HG03354 (cell line): ENCODE results near the gene PRKCA.
"Not testable (repeated sequence)": the region's sequence is repeated elsewhere in the genome, so short reads cannot be mapped to it uniquely, and the experiment has no call there.

Experiments
- ATAC-seq: cut with Tn5 transposase; IDR thresholded peaks from one replicate; pipeline ENCODE4 v1.9.1; 2021; ENCODE audit warnings: mild to moderate bottlenecking; ENCODE audit not compliant: unreplicated experiment, poor library complexity, severe bottlenecking

Gene PRKCA

GRCh38 chr17:66373079-66373478, 70.7 kb downstream of the PRKCA start:
- no peak for ATAC-seq

GRCh38 chr17:66373944-66374817, 71.8 kb downstream of the PRKCA start:
- no peak for ATAC-seq

- ATAC-seq = no peak
Measured at GRCh38 chr17:66375121-66375520, 72.7 kb downstream of the PRKCA start.

- ATAC-seq = no peak
Measured at GRCh38 chr17:66378296-66378695, 75.9 kb downstream of the PRKCA start.

GRCh38 chr17:66379544-66379943, 77.1 kb downstream of the PRKCA start:
- no peak for ATAC-seq

- ATAC-seq = no peak
Measured at GRCh38 chr17:66379996-66380395, 77.6 kb downstream of the PRKCA start.

GRCh38 chr17:66381701-66382362, 79.4 kb downstream of the PRKCA start:
- no peak for ATAC-seq

- no peak for ATAC-seq
Measured at GRCh38 chr17:66383333-66383732, 80.9 kb downstream of the PRKCA start.

- no peak for ATAC-seq
Measured at GRCh38 chr17:66386498-66387351, 84.3 kb downstream of the PRKCA start.

GRCh38 chr17:66387392-66387981, 85.1 kb downstream of the PRKCA start:
- no peak for ATAC-seq

- no peak for ATAC-seq
Measured at GRCh38 chr17:66392783-66393437, 90.5 kb downstream of the PRKCA start.

GRCh38 chr17:66395961-66396360, 93.5 kb downstream of the PRKCA start:
- ATAC-seq = no peak

GRCh38 chr17:66397486-66397885, 95.1 kb downstream of the PRKCA start:
- ATAC-seq = no peak

- no peak for ATAC-seq
Measured at GRCh38 chr17:66398059-66398458, 95.6 kb downstream of the PRKCA start.

GRCh38 chr17:66398617-66399016, 96.2 kb downstream of the PRKCA start:
- ATAC-seq = no peak

- ATAC-seq = no peak
Measured at GRCh38 chr17:66399441-66399840, 97.0 kb downstream of the PRKCA start.

GRCh38 chr17:66400041-66400688, 97.8 kb downstream of the PRKCA start:
- ATAC-seq = not testable (repeated sequence)

GRCh38 chr17:66400698-66401097, 98.3 kb downstream of the PRKCA start:
- ATAC-seq = no peak

- no peak for ATAC-seq
Measured at GRCh38 chr17:66401364-66401763, 99.0 kb downstream of the PRKCA start.
